PC-9 (cell line): ENCODE results near the gene IL3RA. TPM values are rescaled to one million over a fixed set of nuclear protein-coding genes. Genes with fewer than 3 reads are reported as not detected.
"Not testable (repeated sequence)": the region's sequence is repeated elsewhere in the genome, so short reads cannot be mapped to it uniquely, and the experiment has no call there.

ENCODE experiments used
- BruUV-seq: library from RNA; stranded (reverse); fragments of 400-500 nt; replicated peaks from 2 replicates; lab custom pipeline; 2021; lab: Mats Ljungman, UMichigan
- CTCF ChIA-PET: fragments of 300-600 bp; sonication (Branson Sonifier 250); formaldehyde crosslinking; loops from one replicate; lab custom pipeline; 2022; ENCODE audit warnings: antibody characterized with exemption; lab: Charles Lee
- POLR2A ChIA-PET: fragments of 300-600 bp; sonication (Branson Sonifier 250); formaldehyde crosslinking; loops from one replicate; lab custom pipeline; 2022; ENCODE audit warnings: antibody characterized with exemption; ENCODE audit not compliant: unreplicated experiment; lab: Charles Lee
- DNase-seq, 2 experiments: peaks; one replicate each; pipeline versions ENCODE4 v3.0.0 to v3.0.0-alpha.2; 2015 to 2022; ENCODE audit warnings: mixed read lengths in 1 of 2
- H2AFZ ChIP-seq: fragments of 200-600 bp; sonication (generic); 2 replicates; pipeline ENCODE4 v1.8.1; 2017; ENCODE audit warnings: antibody characterized with exemption
- H3F3A ChIP-seq: fragments of 200-600 bp; sonication (generic); 2 replicates; pipeline ENCODE4 v1.8.1; 2017; ENCODE audit warnings: antibody characterized with exemption, mild to moderate bottlenecking, low read depth; ENCODE audit not compliant: insufficient read depth
- H3K27ac ChIP-seq: fragments of 200-600 bp; sonication (generic); 2 replicates; pipeline ENCODE4 v1.6.1; 2016; ENCODE audit warnings: mixed run types
- H3K27me3 ChIP-seq: fragments of 200-600 bp; sonication (generic); 2 replicates; pipeline ENCODE4 v1.6.1; 2016; ENCODE audit warnings: low read depth, mixed run types; ENCODE audit not compliant: insufficient read depth
- H3K36me3 ChIP-seq: fragments of 200-600 bp; sonication (generic); 2 replicates; pipeline ENCODE4 v1.6.1; 2016; ENCODE audit warnings: low read depth, mixed run types
- H3K4me1 ChIP-seq: fragments of 200-600 bp; sonication (generic); replicated peaks from 2 replicates; pipeline ENCODE4 v1.6.1; 2016; ENCODE audit warnings: mixed run types; ENCODE audit not compliant: insufficient read depth
- H3K4me2 ChIP-seq: fragments of 200-600 bp; sonication (generic); 2 replicates; pipeline ENCODE4 v1.6.1; 2017; ENCODE audit warnings: mixed run types
- H3K4me3 ChIP-seq: fragments of 200-600 bp; sonication (generic); 2 replicates; pipeline ENCODE4 v1.6.1; 2016; ENCODE audit warnings: mixed run types
- H3K79me2 ChIP-seq: fragments of 200-600 bp; sonication (generic); 2 replicates; pipeline ENCODE4 v1.6.1; 2017; ENCODE audit warnings: low read depth, mixed run types
- H3K9me2 ChIP-seq: fragments of 200-600 bp; sonication (generic); 2 replicates; pipeline ENCODE4 v1.8.1; 2017; ENCODE audit warnings: mild to moderate bottlenecking; ENCODE audit not compliant: insufficient read depth
- H3K9me3 ChIP-seq: fragments of 200-600 bp; sonication (generic); 2 replicates; pipeline ENCODE4 v1.8.1; 2016; ENCODE audit warnings: low read depth; ENCODE audit not compliant: insufficient read depth
- H4K20me1 ChIP-seq: fragments of 200-600 bp; sonication (generic); 2 replicates; pipeline ENCODE4 v1.8.1; 2017; ENCODE audit not compliant: insufficient read depth
- EZH2 ChIP-seq: fragments of 200-600 bp; sonication (generic); IDR thresholded peaks from 2 replicates; pipeline ENCODE4 v1.8.0; 2017; ENCODE audit warnings: antibody characterized with exemption, low read depth
- intact Hi-C: fragments of 100-400 bp; cut with micrococcal nuclease; formaldehyde crosslinking; loops from one replicate; pipeline ENCODE4 v1.10.0; 2022; ENCODE audit not compliant: unreplicated experiment
- total RNA-seq: library from RNA; stranded (reverse); gene quantifications from 2 replicates; pipeline ENCODE4 v1.2.3, GENCODE V29; 2021
- TF ChIP-seq, protein P1 (sequence below): fragments of 200-600 bp; sonication (generic); conservative IDR thresholded peaks from 2 replicates; pipeline ENCODE4 v1.6.1; 2017; ENCODE audit warnings: mixed run types, antibody characterized with exemption, mild to moderate bottlenecking, moderate library complexity

IL3RA gene
- total RNA-seq, 1 experiment from 2014 or later = not detected

DNA sequence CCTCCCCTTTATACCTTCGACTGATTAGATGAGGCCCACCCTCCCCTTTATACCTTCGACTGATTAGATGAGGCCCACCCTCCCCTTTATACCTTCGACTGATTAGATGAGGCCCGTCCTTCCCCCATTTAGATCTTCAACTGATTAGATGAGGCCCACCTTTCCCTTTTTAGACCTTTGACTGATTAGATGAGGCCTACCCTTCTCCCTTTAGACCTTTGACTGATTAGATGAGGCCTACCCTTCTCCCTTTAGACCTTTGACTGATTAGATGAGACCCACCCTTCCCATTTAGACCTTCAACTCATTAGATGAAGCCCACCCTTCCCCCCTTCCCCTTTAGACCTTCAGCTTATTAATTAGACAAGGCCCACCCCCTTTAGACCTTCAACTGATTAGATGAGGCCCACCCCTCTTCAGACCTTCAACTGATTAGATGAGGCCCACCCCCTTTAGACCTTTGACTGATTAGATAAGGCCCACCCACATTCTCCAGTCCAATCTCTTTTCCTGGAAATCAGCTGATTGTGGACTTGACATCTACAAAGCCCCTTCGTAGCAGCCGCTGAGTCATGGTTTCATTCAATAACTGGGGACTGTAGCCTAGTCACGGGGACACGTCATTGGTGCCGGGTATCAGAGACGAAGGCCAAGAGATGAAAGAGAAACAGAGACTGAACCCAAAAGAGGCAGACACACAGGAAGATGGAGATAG lies 28.8 kb upstream of the IL3RA start:
- Histone ChIP-seq H3K4me3 (no peak overlapping the region), H2AFZ (no peak overlapping the region), H3K4me1 (no peaks in the 10 kb centered on the region), H3K79me2 (no peaks in the 10 kb centered on the region), H4K20me1 (no peaks in the 10 kb centered on the region), H3K27ac (no peak overlapping the region), H3K9me2 (no peaks in the 10 kb centered on the region), H3F3A (0 out of 2 replicates have a peak, but pooled peaks cover 6% of the 10 kb centered on the region), H3K36me3 (no peaks in the 10 kb centered on the region), H3K4me2 (no peak overlapping the region), H3K9me3 (no peaks in the 10 kb centered on the region), H3K27me3 (no peaks in the 10 kb centered on the region)
- no peak for TF ChIP-seq EZH2
- TF ChIP-seq, protein P1, sequence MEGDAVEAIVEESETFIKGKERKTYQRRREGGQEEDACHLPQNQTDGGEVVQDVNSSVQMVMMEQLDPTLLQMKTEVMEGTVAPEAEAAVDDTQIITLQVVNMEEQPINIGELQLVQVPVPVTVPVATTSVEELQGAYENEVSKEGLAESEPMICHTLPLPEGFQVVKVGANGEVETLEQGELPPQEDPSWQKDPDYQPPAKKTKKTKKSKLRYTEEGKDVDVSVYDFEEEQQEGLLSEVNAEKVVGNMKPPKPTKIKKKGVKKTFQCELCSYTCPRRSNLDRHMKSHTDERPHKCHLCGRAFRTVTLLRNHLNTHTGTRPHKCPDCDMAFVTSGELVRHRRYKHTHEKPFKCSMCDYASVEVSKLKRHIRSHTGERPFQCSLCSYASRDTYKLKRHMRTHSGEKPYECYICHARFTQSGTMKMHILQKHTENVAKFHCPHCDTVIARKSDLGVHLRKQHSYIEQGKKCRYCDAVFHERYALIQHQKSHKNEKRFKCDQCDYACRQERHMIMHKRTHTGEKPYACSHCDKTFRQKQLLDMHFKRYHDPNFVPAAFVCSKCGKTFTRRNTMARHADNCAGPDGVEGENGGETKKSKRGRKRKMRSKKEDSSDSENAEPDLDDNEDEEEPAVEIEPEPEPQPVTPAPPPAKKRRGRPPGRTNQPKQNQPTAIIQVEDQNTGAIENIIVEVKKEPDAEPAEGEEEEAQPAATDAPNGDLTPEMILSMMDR = no peak
- intact Hi-C loops = no loop called here
- no peak for DNase-seq
- ChIA-PET POLR2A (no interaction called here), CTCF (no interaction called here)
- no TSS peak for BruUV-seq

- Histone ChIP-seq H3K9me2 (no peaks in the 10 kb centered on the region), H3K36me3 (no peaks in the 10 kb centered on the region), H2AFZ (no peak overlapping the region), H3K4me2 (no peak overlapping the region), H3K79me2 (no peaks in the 10 kb centered on the region), H3K27ac (no peak overlapping the region), H3K4me3 (no peak overlapping the region), H3K27me3 (no peaks in the 10 kb centered on the region), H3K4me1 (no peaks in the 10 kb centered on the region), H3F3A (0 out of 2 replicates have a peak, but pooled peaks cover 6% of the 10 kb centered on the region), H3K9me3 (no peaks in the 10 kb centered on the region), H4K20me1 (no peaks in the 10 kb centered on the region)
- DNase-seq = no peak
- TF ChIP-seq, protein P1 = no peak
- TF ChIP-seq EZH2 = no peak
- intact Hi-C loops = no loop called here
- BruUV-seq = no TSS peak
- ChIA-PET CTCF (no interaction called here), POLR2A (no interaction called here)
Measured at GRCh38 chrX:1308476-1308875, 28.1 kb upstream of the IL3RA start.

- H3K4me1 ChIP-seq, H3K36me3 ChIP-seq, H3K79me2 ChIP-seq, H3K9me3 ChIP-seq, H3F3A ChIP-seq, intact Hi-C loops, H3K27me3 ChIP-seq, BruUV-seq, CTCF ChIA-PET, H3K27ac ChIP-seq, H2AFZ ChIP-seq, H3K4me3 ChIP-seq, H4K20me1 ChIP-seq, DNase-seq, H3K9me2 ChIP-seq, H3K4me2 ChIP-seq, POLR2A ChIA-PET: not testable (repeated sequence)
Measured at GRCh38 chrX:1308917-1309316, 27.7 kb upstream of the IL3RA start.

GRCh38 chrX:1313788-1314187 lies 22.8 kb upstream of the IL3RA start:
- Histone ChIP-seq H3K27me3 (no peaks in the 10 kb centered on the region), H3K4me2 (no peak overlapping the region), H3K4me1 (no peaks in the 10 kb centered on the region), H3K36me3 (no peaks in the 10 kb centered on the region), H3F3A (no peaks in the 10 kb centered on the region), H4K20me1 (no peaks in the 10 kb centered on the region), H3K9me2 (no peaks in the 10 kb centered on the region), H3K79me2 (no peaks in the 10 kb centered on the region), H2AFZ (no peak overlapping the region), H3K4me3 (no peak overlapping the region), H3K9me3 (no peaks in the 10 kb centered on the region), H3K27ac (no peak overlapping the region)
- no peak for DNase-seq
- BruUV-seq = no TSS peak
- intact Hi-C loops = no loop called here
- ChIA-PET CTCF (no interaction called here), POLR2A (no interaction called here)
- no peak for TF ChIP-seq EZH2
- TF ChIP-seq, protein P1 = no peak
